K562 (cell line): ENCODE data around the gene GSTA3.

ENCODE experiments used
- KDM1A ChIP-seq, 2 experiments: fragments of 450-650 bp; IDR thresholded peaks; 2 replicates each; pipeline ENCODE4 v1.6.1; 2016; ENCODE audit warnings: mild to moderate bottlenecking in 2 of 2
- MXI1 ChIP-seq: IDR thresholded peaks from 2 replicates; pipeline ENCODE4 v1.6.1; 2011; ENCODE audit warnings: low read depth, mild to moderate bottlenecking, improper control_type of control experiment, low read length
- POLR2AphosphoS5 ChIP-seq: IDR thresholded peaks from 2 replicates; pipeline ENCODE4 v1.6.1; 2011; ENCODE audit warnings: mild to moderate bottlenecking, low read depth, low read length, moderate library complexity; ENCODE audit not compliant: control insufficient read depth, insufficient read depth
- SP1 ChIP-seq: sonication (generic); formaldehyde crosslinking; IDR thresholded peaks from 2 replicates; pipeline ENCODE4 v1.8.1; 2022; ENCODE audit warnings: mild to moderate bottlenecking, missing genetic modification reagents
- TF ChIP-seq, protein P1 (sequence below): fragments of 450-650 bp; IDR thresholded peaks from 2 replicates; pipeline ENCODE4 v1.6.1; 2016
- TF ChIP-seq, protein P2 (sequence below), 3 experiments: IDR thresholded peaks in 2 of 3; conservative IDR thresholded peaks in 1 of 3; 2 replicates each; pipeline ENCODE4 v1.5.1; 2011 to 2012; ENCODE audit warnings: low read length in 3 of 3, mild to moderate bottlenecking in 3 of 3, control low read depth in 2 of 3, improper control_type of control experiment in 1 of 3, inconsistent platforms in 1 of 3, low read depth in 1 of 3, mixed read lengths in 1 of 3, moderate library complexity in 1 of 3; ENCODE audit not compliant: insufficient read depth in 2 of 3
- TF ChIP-seq, protein P3 (sequence below): sonication (generic); formaldehyde crosslinking; IDR thresholded peaks from 2 replicates; pipeline ENCODE4 v1.5.0; 2020; ENCODE audit warnings: missing genetic modification reagents

DNA sequence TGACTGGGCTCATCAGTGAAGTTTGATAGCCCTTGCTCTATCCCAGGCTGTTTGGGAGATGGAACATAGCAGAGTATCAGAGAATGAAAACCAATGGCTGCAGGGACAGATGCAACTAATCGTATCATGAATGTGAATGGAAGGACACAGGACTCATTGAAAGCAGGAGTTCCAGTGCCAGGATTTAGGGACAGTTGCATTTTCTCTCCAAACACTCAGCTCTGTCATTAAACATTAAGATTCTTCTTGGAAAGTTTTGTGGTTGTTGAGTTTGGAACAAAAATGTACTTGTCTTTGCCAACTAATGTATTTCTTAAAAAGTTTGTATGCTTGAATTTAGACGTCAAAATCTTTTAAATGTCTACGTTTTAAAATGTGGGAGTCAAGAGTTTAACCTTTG, 37.9 kb downstream of the GSTA3 start:
- TF ChIP-seq, protein P1, sequence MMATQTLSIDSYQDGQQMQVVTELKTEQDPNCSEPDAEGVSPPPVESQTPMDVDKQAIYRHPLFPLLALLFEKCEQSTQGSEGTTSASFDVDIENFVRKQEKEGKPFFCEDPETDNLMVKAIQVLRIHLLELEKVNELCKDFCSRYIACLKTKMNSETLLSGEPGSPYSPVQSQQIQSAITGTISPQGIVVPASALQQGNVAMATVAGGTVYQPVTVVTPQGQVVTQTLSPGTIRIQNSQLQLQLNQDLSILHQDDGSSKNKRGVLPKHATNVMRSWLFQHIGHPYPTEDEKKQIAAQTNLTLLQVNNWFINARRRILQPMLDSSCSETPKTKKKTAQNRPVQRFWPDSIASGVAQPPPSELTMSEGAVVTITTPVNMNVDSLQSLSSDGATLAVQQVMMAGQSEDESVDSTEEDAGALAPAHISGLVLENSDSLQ: no peak
- no peak for TF ChIP-seq MXI1
- TF ChIP-seq, protein P2, sequence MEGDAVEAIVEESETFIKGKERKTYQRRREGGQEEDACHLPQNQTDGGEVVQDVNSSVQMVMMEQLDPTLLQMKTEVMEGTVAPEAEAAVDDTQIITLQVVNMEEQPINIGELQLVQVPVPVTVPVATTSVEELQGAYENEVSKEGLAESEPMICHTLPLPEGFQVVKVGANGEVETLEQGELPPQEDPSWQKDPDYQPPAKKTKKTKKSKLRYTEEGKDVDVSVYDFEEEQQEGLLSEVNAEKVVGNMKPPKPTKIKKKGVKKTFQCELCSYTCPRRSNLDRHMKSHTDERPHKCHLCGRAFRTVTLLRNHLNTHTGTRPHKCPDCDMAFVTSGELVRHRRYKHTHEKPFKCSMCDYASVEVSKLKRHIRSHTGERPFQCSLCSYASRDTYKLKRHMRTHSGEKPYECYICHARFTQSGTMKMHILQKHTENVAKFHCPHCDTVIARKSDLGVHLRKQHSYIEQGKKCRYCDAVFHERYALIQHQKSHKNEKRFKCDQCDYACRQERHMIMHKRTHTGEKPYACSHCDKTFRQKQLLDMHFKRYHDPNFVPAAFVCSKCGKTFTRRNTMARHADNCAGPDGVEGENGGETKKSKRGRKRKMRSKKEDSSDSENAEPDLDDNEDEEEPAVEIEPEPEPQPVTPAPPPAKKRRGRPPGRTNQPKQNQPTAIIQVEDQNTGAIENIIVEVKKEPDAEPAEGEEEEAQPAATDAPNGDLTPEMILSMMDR (IDR thresholded peaks at IDR 0.05 in 2 of 3, conservative IDR thresholded peaks at IDR 0.05 in 1 of 3; ENCODE audit: insufficient read depth in 2 of 3, low read depth in 1 of 3, low read length in 3 of 3): no peak
- TF ChIP-seq, protein P3, sequence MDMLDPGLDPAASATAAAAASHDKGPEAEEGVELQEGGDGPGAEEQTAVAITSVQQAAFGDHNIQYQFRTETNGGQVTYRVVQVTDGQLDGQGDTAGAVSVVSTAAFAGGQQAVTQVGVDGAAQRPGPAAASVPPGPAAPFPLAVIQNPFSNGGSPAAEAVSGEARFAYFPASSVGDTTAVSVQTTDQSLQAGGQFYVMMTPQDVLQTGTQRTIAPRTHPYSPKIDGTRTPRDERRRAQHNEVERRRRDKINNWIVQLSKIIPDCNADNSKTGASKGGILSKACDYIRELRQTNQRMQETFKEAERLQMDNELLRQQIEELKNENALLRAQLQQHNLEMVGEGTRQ: no peak
- no peak for TF ChIP-seq SP1
- TF ChIP-seq KDM1A (IDR thresholded peaks at IDR 0.05): no peak
- no peak for TF ChIP-seq POLR2AphosphoS5
